GM12865 (cell line): Measurements from ENCODE around the gene MAP3K9.

Source experiments
- DNase-seq: peaks from one replicate; pipeline ENCODE4 v3.0.0; 2010; ENCODE audit warnings: low read depth
- H3K4me3 ChIP-seq: 2 replicates; pipeline ENCODE4 v1.5.1; 2011; ENCODE audit warnings: mild to moderate bottlenecking, low read depth, low read length, control low read depth
- CTCF ChIP-seq: IDR thresholded peaks from 2 replicates; pipeline ENCODE4 v1.5.1; 2011; ENCODE audit warnings: low read length, control low read depth, low read depth, inconsistent platforms; ENCODE audit not compliant: insufficient read depth; ENCODE audit errors: missing control alignments

Gene MAP3K9

GRCh38 chr14:70702161-70702560, 107.2 kb downstream of the MAP3K9 start:
- no peak overlapping the region for H3K4me3 ChIP-seq
- no peak for TF ChIP-seq CTCF
- no peak for DNase-seq

- no peak for DNase-seq
- H3K4me3 ChIP-seq, result no peak overlapping the region
- TF ChIP-seq CTCF, result no peak
Measured at GRCh38 chr14:70701610-70702009, 107.7 kb downstream of the MAP3K9 start.

GRCh38 chr14:70700955-70701585, 108.2 kb downstream of the MAP3K9 start:
- no peak for TF ChIP-seq CTCF
- DNase-seq, result no peak

GRCh38 chr14:70699646-70700045, 109.7 kb downstream of the MAP3K9 start:
- H3K4me3 ChIP-seq, result no peak overlapping the region
- no peak for DNase-seq
- no peak for TF ChIP-seq CTCF

More at GRCh38 chr14:70700955-70701585, 108.2 kb downstream of the MAP3K9 start:
- no peak overlapping the region for H3K4me3 ChIP-seq

- H3K4me3 ChIP-seq, result no peak overlapping the region
- no peak for DNase-seq
- no peak for TF ChIP-seq CTCF
Measured at GRCh38 chr14:70698288-70698687, 111.0 kb downstream of the MAP3K9 start.

- no peak overlapping the region for H3K4me3 ChIP-seq
- no peak for DNase-seq
- TF ChIP-seq CTCF, result no peak
Measured at GRCh38 chr14:70697701-70698100, 111.6 kb downstream of the MAP3K9 start.

- no peak for TF ChIP-seq CTCF
- DNase-seq, result no peak
- no peak overlapping the region for H3K4me3 ChIP-seq
Measured at GRCh38 chr14:70696026-70696425, 113.3 kb downstream of the MAP3K9 start.
